Mononuclear cell (primary cell): Measurements from ENCODE around the gene SUN1. TPM values are rescaled to one million over a fixed set of nuclear protein-coding genes. Genes with fewer than 3 reads are reported as not detected.
A peak's percentile ranks its signal among the peaks of the same experiment; 100 is the strongest.
"Not testable (repeated sequence)": the region's sequence is repeated elsewhere in the genome, so short reads cannot be mapped to it uniquely, and the experiment has no call there.

Experiments
- H3K27me3 ChIP-seq: 2 replicates; pipeline ENCODE4 v1.6.0; 2011; ENCODE audit warnings: low read length, control low read depth; ENCODE audit not compliant: insufficient read depth
- H3K4me1 ChIP-seq: 2 replicates; pipeline ENCODE4 v1.5.1; 2011; ENCODE audit warnings: mild to moderate bottlenecking, low read length, control low read depth; ENCODE audit not compliant: insufficient read depth
- H3K4me3 ChIP-seq: 2 replicates; pipeline ENCODE4 v1.5.1; 2011; ENCODE audit warnings: mild to moderate bottlenecking, low read length, moderate library complexity
- H3K9me3 ChIP-seq: 2 replicates; pipeline ENCODE4 v1.5.1; 2011; ENCODE audit warnings: low read depth, mild to moderate bottlenecking, control low read depth, low read length
- total RNA-seq: library from RNA; depleted of rRNA; stranded (reverse); fragments of >200 nt; gene quantifications from one replicate; pipeline ENCODE4 v1.2.3, GENCODE V29; 2012

SUN1 gene
- total RNA-seq, 1 donor = 86.3 TPM

DNA sequence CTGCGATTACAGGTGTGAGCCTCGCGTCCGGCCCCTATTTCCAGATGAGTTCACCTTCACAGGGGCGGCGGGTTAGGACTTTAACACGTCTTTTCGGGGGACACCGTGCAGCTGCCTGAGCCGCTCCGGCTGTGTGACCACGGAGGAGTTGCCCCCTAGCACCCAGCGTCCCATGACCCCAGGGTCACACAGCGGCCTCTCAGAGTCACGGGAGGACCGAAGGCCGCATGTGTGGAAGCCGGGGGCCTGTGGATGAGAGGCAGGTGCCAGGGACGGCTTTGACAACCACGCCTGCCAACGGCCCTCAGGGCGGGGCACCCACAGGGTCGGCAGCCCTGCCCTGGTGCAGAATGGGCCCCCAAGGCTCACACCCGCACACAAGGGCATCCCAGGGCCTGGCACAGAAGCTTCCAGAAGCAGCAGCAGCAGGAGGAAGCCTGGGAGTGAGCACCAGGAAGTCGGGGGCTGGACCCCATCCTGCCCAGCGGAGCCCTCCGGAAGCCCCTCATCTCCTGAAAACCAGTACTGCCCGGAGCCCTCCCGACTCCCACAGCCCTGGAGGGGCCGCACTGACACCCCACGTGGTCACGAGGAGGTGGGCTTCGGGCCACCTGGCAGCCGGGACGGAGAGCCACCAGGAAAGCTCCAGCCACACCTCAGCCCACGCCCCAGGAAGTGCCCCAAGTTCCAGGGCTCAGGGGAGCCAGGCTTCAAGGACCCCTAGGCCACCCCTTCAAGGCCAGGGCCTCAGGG, 89.5 kb downstream of the SUN1 start:
- Histone ChIP-seq H3K4me1 (peaks cover 55% of the 10 kb centered on the region), H3K4me3 (no peak overlapping the region), H3K27me3 (no peaks in the 10 kb centered on the region), H3K9me3 (no peaks in the 10 kb centered on the region)

DNA sequence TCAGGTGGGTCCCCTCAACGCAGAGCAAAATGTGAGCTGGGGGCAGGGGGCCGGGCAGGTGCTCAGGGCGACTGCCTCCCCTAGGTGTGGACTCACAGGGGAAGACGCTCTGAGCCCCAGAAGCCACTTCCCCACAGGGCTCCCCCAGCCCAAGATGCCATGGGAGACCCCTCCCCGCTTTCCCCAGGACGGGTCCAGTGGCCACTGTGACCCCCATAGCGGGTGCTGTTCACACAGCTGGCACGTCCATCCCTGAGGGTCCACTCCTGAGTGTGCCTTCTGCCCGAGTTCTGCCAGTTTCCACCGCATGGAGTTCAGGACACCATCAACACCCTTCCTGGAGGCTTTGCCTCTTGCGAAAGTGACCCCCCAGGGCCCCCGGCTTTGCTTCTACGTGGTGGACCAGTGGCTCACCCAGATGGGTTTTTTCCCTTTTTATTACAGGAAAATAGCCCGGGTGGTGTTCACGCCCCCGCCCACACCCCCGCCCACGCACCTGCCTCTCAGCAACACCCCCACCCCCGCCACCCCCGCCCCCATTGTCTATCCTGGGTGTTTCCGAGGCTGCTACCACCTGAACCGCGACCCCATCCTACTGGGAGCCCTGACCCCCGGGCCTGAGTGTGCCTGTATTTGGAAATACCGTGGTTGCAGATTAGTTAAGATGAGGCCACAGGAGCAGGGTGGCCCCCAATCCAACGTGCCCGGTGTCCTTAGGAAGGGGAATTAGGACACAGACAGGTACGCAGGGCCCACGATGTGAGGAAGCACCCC, 90.2 kb downstream of the SUN1 start:
- Histone ChIP-seq H3K4me3 (peak overlapping the region; percentile 36), H3K27me3 (no peaks in the 10 kb centered on the region), H3K4me1 (peaks cover 62% of the 10 kb centered on the region), H3K9me3 (no peaks in the 10 kb centered on the region)

DNA sequence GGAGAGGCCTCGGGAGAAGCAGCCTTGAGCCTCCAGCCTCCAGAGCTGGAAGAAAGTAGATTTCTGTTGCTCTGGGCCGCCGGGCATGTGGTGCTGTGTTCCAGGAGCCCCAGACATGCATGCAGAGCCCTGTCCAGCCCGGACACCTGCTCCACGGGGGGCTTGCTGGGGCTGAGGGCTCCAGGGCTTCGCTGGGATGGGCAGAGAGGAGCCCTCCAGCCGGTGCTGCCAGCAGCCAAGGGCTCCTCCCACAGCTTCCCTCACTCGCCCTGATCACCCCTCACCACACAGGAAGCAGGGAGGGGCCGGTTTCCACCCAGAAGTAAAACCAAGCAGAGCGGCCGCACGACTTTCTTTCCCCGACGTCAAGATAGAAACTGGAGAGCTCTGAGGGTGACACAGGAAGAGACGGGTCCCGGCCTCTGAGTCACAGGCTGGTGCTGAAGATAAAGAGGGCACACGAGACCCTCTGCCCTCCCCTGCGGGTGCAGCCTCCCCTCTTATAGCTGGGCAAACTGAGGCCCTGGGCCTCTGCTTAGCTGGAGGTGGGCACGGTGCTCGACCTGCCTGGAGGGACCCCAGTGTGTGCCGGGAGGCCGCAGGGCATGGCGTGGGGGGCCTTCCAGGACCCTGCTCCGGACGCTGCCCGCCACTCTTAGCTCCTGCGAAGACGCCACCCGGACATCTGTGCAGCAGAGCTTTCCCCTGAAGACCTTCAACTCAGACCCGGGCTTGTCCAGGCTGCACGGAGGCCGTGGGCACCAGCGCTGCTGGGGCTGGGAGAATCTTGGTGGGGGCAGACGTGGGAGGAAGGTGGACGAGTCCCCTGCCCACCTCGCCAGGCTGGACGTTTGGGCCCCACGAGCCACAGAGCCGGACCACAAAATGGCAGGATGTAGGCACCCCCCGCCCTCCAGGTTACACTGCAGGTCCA, 91.1 kb downstream of the SUN1 start:
- Histone ChIP-seq H3K27me3 (no peaks in the 10 kb centered on the region), H3K4me1 (peaks cover 71% of the 10 kb centered on the region), H3K4me3 (peak overlapping the region; percentile 36), H3K9me3 (no peaks in the 10 kb centered on the region)

DNA sequence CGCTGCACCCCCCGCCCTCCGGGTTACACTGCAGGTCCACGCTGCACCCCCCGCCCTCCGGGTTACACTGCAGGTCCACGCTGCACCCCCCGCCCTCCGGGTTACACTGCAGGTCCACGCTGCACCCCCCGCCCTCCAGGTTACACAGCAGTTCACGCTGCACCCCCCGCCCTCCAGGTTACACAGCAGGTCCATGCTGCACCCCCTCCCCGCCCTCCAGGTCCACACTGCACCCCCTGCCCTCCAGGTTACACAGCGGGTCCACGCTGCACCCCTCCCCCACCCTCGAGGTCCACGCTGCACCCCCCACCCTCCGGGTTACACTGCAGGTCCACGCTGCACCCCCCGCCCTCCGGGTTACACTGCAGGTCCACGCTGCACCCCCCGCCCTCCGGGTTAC, 91.8 kb downstream of the SUN1 start:
- H3K9me3 ChIP-seq, H3K27me3 ChIP-seq, H3K4me3 ChIP-seq: not testable (repeated sequence)
- peaks cover 76% of the 10 kb centered on the region for H3K4me1 ChIP-seq

Other genes with a start within 250 kb of the SUN1 start
- 2.9 TPM for gene DNAAF5, start 105.8 kb upstream of the SUN1 start, total RNA-seq
- gene PRKAR1B, start 105.2 kb upstream of the SUN1 start, total RNA-seq = 9.4 TPM
- gene GET4, start 44.1 kb downstream of the SUN1 start, total RNA-seq = 20.7 TPM
- gene ADAP1, start 122.2 kb downstream of the SUN1 start, total RNA-seq = 24.3 TPM
- 33.4 TPM for gene COX19, start 143.1 kb downstream of the SUN1 start, total RNA-seq
- gene CYP2W1, start 150.7 kb downstream of the SUN1 start, total RNA-seq = not detected
- gene GPR146, start 212.1 kb downstream of the SUN1 start, total RNA-seq = 4.3 TPM